NB4 (cell line): ENCODE results near the gene ZEB2.

ENCODE experiments used
- DNase-seq: peaks from one replicate; pipeline ENCODE4 v3.0.0; 2010; ENCODE audit warnings: low read depth
- H3K4me3 ChIP-seq: one replicate; pipeline ENCODE4 v1.5.1; 2011; ENCODE audit warnings: mild to moderate bottlenecking, low read depth, low read length, moderate library complexity
- MYC ChIP-seq: IDR thresholded peaks from 2 replicates; pipeline ENCODE4 v1.6.1; 2011; ENCODE audit warnings: low read depth, low read length
- POLR2A ChIP-seq: IDR thresholded peaks from 2 replicates; pipeline ENCODE4 v1.6.1; 2011; ENCODE audit warnings: mild to moderate bottlenecking; ENCODE audit not compliant: insufficient read length; ENCODE audit errors: extremely low read depth
- TF ChIP-seq, protein P1 (sequence below): IDR thresholded peaks from one replicate; pipeline ENCODE4 v1.5.1; 2012; ENCODE audit warnings: low read depth, low read length
- TF ChIP-seq, protein P2 (sequence below): IDR thresholded peaks from 2 replicates; pipeline ENCODE4 v1.6.1; 2011; ENCODE audit warnings: low read depth, low read length

The ZEB2 gene

DNA sequence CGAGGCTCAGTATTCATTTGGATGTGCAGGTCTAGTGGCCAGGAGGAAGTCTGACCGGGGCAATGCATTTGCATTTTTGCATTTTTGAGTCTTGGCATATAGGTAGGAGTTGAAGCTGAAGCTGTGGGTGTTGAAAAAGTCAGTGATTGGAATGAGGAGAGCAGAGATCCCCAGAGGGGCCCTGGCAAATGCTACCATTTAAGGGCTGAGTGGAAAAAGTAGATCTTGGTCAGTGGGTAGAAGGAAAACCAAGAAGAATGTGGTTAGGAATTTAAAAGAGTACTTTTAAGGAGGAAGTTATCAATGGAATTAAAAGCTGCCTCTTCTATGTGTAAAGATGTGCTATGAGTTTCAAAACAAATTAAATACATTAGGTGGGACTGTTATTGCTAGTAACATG lies 143.0 kb downstream of the ZEB2 start:
- H3K4me3 ChIP-seq, result no peak overlapping the region
- DNase-seq, result no peak
- TF ChIP-seq POLR2A, result no peak
- TF ChIP-seq MYC, result no peak
- TF ChIP-seq, protein P1, sequence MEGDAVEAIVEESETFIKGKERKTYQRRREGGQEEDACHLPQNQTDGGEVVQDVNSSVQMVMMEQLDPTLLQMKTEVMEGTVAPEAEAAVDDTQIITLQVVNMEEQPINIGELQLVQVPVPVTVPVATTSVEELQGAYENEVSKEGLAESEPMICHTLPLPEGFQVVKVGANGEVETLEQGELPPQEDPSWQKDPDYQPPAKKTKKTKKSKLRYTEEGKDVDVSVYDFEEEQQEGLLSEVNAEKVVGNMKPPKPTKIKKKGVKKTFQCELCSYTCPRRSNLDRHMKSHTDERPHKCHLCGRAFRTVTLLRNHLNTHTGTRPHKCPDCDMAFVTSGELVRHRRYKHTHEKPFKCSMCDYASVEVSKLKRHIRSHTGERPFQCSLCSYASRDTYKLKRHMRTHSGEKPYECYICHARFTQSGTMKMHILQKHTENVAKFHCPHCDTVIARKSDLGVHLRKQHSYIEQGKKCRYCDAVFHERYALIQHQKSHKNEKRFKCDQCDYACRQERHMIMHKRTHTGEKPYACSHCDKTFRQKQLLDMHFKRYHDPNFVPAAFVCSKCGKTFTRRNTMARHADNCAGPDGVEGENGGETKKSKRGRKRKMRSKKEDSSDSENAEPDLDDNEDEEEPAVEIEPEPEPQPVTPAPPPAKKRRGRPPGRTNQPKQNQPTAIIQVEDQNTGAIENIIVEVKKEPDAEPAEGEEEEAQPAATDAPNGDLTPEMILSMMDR, result no peak

DNA sequence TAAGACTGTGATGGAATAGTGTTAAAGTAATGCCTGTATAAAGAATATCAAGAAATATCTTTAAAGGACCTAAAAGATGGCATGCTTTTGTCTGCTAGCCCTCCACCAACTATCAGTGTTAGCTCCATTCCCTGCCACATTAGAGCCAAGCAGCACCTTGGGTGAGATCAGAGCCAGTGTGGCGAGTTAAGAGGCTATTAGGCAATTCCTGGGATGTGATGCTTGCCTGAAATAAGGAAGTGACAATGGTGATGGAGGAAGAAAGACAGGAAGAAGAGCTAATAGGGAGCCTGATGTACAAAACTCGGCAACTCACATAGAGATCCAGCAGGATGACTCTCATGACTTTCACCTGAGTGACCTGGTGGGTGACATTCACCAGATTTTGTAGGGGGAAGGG lies 143.5 kb downstream of the ZEB2 start:
- H3K4me3 ChIP-seq, result no peak overlapping the region
- TF ChIP-seq POLR2A (no peak), MYC (no peak)
- TF ChIP-seq, protein P1, result no peak
- TF ChIP-seq, protein P2, sequence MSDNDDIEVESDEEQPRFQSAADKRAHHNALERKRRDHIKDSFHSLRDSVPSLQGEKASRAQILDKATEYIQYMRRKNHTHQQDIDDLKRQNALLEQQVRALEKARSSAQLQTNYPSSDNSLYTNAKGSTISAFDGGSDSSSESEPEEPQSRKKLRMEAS, result no peak
- peak; percentile 45 for DNase-seq

DNA sequence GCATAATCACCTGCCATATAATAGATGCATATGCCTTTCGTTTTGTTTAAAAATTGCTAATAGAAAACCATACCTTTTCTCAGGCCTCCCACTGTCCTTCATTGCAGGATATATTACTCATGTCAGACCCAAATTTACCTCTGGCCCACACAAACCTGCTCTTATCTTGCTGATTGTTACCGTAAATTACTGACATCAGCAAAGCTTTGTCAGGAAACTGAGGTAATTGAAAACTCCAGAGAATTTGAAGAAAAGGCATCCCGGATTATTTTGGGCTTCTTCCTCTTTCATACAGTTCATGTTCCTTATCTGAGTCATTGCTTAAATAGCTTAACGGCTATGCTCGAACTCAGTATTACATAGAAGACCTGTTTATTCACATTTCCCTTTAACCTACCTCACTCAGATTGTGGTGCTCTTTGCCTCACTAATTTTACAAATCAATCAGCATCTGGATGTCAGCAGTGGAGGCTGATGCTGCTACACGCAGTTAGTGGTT lies 145.7 kb downstream of the ZEB2 start:
- no peak overlapping the region for H3K4me3 ChIP-seq
- peak; percentile 58 for DNase-seq

DNA sequence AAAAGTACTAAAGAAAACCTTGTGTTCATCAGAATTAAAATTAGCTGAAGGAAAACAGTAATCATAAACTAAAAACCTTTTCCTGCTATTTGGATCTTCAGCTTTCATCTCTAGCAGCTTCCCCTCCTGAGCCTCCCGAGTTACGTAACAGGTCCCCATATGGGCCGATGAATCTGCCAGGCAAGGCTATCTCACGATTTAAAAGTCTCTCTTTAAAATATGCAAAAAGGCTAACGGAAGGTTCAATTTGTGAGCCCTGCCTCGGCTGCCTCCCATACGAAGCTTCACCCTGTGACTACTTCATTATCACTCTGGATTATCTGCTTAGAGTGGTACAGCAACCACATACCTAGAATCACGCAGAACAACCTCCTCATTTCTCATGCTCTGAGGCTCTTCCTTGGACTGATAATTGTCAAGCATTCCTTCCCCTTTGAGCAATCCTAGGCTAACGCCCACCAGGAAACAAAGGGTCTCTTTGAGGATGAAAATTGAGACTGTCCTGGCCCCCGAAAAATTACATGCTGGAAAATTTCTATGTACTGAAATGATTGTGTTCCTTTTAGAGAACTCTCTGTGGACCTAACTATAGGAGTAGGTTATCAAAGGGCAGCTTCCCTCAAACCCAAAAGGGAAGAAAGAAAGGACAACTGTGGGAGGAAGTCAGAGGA lies 147.4 kb downstream of the ZEB2 start:
- peak overlapping the region; percentile 37 for H3K4me3 ChIP-seq
- TF ChIP-seq MYC (no peak), POLR2A (no peak)
- TF ChIP-seq, protein P1, result no peak
- TF ChIP-seq, protein P2, result no peak
- peak; percentile 78 for DNase-seq

More for the DNA sequence above, 145.7 kb downstream of the ZEB2 start:
- TF ChIP-seq, protein P2, result no peak
- TF ChIP-seq POLR2A, result no peak
- TF ChIP-seq MYC, result no peak
- TF ChIP-seq, protein P1, result no peak

DNA sequence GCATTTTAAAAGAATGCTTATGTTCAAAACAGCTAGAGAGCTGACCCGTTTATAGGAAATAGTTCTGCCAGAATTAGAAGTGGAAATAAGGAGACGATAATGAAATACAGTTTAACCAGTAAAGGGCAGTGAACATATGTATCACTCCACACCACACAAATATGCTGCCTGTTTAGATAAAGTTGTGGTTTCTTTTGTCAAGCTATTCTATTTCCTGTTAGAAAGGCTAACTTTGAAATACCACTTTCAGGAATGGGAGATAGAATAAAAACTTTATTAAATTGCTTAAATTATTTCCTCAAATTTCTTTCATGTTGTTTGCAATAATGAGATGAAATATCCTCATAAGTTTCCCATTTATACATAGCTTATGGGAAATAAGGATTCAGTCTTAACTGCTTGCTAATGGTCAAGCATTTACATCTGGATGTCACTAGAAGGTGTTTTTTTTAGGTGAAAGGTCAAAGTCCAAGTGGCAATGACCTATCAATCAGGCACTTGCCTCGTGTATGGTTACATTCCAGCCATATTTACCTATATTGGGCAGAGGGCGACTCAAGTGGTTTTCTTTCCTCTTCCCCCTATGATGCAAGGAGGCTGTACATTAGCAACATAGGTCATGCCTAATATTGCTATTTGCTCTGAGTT lies 148.9 kb downstream of the ZEB2 start:
- TF ChIP-seq, protein P2, result no peak
- H3K4me3 ChIP-seq, result no peak overlapping the region
- peak; percentile 50 for DNase-seq

DNA sequence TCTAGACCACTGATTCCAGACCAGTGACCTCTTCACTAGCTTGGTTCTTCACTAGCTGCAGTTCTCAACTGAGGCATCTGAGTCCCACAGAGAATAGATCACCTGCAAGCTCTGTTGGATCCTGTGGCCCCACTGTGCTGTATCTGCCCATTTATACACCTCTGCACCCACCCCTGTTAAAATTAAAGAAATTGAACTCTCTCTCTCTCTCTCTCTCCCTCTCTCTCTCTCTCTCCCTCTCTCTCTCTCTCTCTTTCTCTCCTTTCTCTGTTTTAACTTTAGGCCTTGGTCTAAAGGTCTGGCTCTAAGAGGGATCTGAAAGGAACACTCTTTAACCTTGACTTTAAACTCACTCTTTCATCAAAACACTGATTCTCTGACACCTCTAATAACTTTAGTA lies 150.5 kb downstream of the ZEB2 start:
- DNase-seq, result no peak
- H3K4me3 ChIP-seq, result no peak overlapping the region
- TF ChIP-seq, protein P1, result no peak
- TF ChIP-seq, protein P2, result no peak
- TF ChIP-seq POLR2A (no peak), MYC (no peak)
